Myocyte (in vitro differentiated cells): ENCODE data around the gene PSMD7. TPM values are rescaled to one million over a fixed set of nuclear protein-coding genes. Genes with fewer than 3 reads are reported as not detected.

Experiments used
- DNase-seq: peaks from one replicate; pipeline ENCODE4 v3.0.0-alpha.2; 2012; ENCODE audit warnings: low read depth
- polyA plus RNA-seq: library from polyadenylated mRNA; unstranded; fragments of >200 nt; gene quantifications from one replicate; pipeline ENCODE4 v1.2.1, GENCODE V29; 2012; ENCODE audit warnings: missing spikeins
- total RNA-seq: library from RNA; depleted of rRNA; stranded (reverse); fragments of >200 nt; gene quantifications from 2 replicates; pipeline ENCODE4 v1.2.3, GENCODE V29; 2014

PSMD7 gene
- 120 and 144 TPM in 2 replicates for total RNA-seq
- polyA plus RNA-seq = 144 TPM

DNA sequence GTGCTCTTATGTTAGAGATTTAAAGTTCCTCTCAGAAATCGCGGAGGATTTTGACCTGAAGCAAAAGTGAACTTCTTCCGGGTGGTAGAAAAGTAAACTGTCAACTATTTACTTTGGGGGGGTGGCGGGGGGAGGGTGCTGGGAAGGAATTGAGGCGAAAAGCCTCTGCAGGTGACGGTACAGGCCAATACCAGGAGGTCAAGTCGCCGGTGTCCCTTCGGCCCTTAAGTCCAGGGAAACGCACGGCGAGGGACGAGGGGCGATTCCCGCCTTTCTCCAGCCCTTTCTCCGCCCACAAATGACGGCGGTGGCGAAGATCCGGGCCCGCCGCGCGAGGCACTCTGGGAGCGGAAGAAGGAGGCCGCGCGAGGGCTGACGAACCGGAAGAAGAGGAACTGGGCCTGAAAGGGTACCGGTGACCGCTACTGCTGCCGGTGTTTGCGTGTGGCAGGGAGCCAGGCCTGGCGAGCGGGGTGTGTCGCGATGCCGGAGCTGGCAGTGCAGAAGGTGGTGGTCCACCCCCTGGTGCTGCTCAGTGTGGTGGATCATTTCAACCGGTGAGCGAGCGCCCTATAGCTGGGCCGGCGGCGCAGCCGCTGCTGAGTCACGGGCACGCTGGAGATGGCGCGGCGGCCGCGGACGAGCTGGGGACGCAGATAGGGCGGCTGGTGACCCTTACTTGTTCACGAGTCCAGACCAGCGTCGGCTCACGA, at the start of gene PSMD7:
Gene PSMD7, plus strand, starts transcription at position 383 of the 713 bp plus-strand sequence. Its CDS starts 101 bp downstream, at position 484.
- DNase-seq = peak; percentile 92

- DNase-seq = no peak
Measured at GRCh38 chr16:74249254-74249653, 47.4 kb upstream of the PSMD7 start.

DNA sequence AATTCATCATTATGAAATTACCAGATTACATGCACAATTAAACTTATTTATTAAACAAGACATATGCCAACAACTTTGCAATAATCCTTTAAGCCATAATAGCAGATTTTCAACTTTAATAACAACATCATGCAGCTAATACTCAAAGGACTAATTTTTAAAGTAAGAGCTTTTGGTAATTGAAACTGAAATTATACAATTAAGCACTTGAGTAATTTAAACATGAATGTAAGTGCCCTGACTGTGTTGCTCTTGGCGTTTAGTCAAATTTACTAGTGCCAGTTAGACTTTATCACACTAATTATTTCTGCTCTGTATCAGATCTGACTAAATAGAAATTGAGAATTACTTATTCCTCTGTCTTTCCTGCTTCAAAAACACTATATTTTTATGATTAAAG, 46.8 kb upstream of the PSMD7 start:
- DNase-seq = no peak

- no peak for DNase-seq
Measured at GRCh38 chr16:74252329-74252728, 44.3 kb upstream of the PSMD7 start.

GRCh38 chr16:74253161-74253938, 43.3 kb upstream of the PSMD7 start:
- DNase-seq = no peak

DNA sequence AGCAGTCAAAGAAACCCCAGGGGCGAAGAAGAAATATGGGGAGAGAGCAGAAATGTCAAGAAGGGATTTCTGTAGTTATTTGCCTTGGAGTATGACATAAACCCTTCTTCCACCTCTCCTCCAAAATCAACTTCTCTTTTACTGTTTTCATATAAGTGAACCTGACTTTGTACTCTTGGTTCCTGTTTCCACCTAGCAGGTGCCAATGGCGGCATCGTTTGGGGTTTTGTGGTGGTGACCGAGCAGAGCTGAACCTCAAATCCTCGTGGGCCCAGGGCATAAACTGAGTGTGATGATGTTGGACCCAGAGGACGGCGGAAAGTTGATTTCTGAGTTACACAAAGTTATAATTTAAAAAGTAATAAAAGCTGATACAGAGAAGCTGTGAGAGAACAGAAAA, 39.6 kb upstream of the PSMD7 start:
- no peak for DNase-seq

DNA sequence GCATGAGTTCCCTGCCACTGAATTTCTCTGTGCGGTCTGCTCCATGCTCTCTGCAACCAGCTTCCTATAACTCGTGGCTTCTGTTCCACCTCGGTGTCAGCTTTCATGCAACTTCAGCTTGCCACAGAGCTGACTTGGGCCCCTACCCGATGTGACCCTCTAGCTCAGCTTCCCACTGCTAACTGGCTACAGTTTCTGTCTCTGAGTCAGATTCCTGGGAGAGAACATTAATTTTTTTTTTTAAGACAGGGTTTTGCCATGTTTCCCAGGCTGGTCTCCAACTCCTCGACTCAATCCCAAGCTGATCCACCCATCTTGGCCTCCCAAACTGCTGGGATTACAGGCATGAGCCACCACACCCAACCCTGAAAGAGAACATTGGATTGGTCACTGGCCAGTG, 35.5 kb upstream of the PSMD7 start:
- no peak for DNase-seq

GRCh38 chr16:74264811-74265210, 31.8 kb upstream of the PSMD7 start:
- no peak for DNase-seq

GRCh38 chr16:74268372-74268782, 28.2 kb upstream of the PSMD7 start:
- DNase-seq = no peak

DNA sequence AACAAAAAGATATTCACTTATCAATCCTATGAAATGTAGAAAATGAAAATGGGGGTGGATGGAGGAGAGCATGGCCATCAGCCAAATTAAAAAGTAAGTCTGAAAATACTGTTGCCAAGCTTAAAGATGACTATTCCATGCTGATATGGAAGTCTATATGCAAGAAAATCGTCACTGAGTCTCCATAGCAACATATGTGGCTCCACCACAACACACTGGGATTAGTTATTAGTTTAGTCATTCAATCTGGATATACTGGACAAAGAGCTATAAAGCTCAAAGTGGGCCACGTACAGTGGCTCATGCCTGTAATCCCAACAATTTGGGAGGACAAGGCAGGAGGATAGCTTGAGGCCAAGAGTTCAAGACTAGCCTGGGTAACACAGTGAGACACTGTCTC, 24.7 kb upstream of the PSMD7 start:
- no peak for DNase-seq

- peak; percentile 9 for DNase-seq
Measured at GRCh38 chr16:74275031-74275636, 21.5 kb upstream of the PSMD7 start.

- DNase-seq = no peak
Measured at GRCh38 chr16:74275711-74276110, 20.9 kb upstream of the PSMD7 start.

GRCh38 chr16:74277974-74278373, 18.6 kb upstream of the PSMD7 start:
- DNase-seq = no peak

GRCh38 chr16:74279266-74279665, 17.3 kb upstream of the PSMD7 start:
- DNase-seq = no peak

DNA sequence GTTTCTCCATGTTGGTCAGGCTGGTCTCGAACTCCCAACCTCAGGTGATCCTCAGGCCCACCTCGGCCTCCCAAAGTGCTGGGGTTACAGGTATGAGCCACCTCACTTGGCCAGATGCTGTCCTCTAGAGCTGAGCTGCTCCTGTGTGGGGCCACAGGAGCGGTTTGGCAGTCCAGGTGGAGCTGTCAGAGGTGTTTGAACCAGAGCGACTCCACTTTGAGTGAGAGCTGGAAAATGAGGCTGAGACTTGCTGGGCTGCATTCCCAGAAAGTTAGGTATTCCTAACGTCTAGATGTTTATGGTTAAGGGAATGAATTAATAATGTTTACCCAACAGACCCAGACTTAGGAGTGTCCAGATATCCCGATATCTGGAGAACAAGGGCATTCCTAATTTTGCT, 16.8 kb upstream of the PSMD7 start:
- DNase-seq = no peak

- no peak for DNase-seq
Measured at GRCh38 chr16:74280448-74280847, 16.2 kb upstream of the PSMD7 start.

- no peak for DNase-seq
Measured at GRCh38 chr16:74281300-74281699, 15.3 kb upstream of the PSMD7 start.

GRCh38 chr16:74283716-74284115, 12.9 kb upstream of the PSMD7 start:
- DNase-seq = no peak

DNA sequence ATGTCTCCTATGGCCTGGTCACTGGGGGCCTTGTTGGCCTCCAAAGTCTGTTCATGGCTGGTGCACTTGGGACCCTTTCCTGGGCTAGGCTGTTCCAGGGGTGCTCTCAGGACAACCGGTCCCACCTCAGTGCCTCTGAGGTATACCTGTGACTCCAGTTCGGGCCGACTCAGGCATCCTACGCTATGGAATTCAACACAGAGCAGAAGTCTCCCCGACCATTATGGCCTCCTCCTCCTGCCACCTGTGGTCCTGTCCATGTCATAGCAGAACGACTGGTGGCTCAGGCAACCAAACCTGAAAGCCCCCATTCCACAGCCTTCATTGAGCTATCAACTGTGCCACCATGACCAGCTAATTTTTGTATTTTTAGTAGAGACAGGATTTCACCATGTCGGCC, 8.5 kb upstream of the PSMD7 start:
- no peak for DNase-seq

GRCh38 chr16:74290356-74290755, 6.3 kb upstream of the PSMD7 start:
- DNase-seq = no peak

- DNase-seq = no peak
Measured at GRCh38 chr16:74291176-74291575, 5.4 kb upstream of the PSMD7 start.

- no peak for DNase-seq
Measured at GRCh38 chr16:74291577-74292208, 4.9 kb upstream of the PSMD7 start.
